ENCODE data around the gene UGT1A6.

Gene UGT1A6

GRCh38 chr2:233822101-233822771 lies 129.5 kb downstream of the UGT1A6 start:
- no peak for DNase-seq

Data from stimulated activated CD4-positive, alpha-beta T cell treated with anti-CD3 and anti-CD28 coated beads, Interleukin-1b, Interleukin-23, amount 100 ng/mL, for 48 hours (primary cell).